Left forelimb (tissue), 1 donor: Measurements from ENCODE around the gene SENP6.
"Not testable (repeated sequence)": the region's sequence is repeated elsewhere in the genome, so short reads cannot be mapped to it uniquely, and the experiment has no call there.

Source experiments
- DNase-seq: peaks from one replicate; pipeline ENCODE4 v3.0.0-alpha.2; 2018; ENCODE audit warnings: low spot score

SENP6 gene

DNA sequence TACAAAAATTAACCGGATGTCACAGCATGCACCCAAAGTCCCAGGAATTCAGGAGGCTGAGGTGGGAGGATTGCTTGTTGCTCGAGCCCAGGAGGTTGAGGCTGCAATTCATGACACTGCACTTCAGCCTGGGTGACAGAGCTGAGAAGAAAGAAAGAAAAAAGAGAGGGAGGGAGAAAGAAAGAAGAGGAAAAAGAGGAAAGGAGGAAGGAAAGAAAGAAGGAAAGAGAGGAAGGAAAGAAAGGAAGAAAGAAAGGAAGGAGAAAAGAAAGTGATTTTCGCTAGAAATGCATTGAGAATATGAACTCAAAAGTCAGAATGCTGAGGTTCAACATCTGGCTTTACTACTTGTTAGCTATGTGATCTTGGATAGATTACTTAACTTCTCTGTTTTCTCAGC, 6.6 kb downstream of the SENP6 start:
- DNase-seq, result no peak

DNA sequence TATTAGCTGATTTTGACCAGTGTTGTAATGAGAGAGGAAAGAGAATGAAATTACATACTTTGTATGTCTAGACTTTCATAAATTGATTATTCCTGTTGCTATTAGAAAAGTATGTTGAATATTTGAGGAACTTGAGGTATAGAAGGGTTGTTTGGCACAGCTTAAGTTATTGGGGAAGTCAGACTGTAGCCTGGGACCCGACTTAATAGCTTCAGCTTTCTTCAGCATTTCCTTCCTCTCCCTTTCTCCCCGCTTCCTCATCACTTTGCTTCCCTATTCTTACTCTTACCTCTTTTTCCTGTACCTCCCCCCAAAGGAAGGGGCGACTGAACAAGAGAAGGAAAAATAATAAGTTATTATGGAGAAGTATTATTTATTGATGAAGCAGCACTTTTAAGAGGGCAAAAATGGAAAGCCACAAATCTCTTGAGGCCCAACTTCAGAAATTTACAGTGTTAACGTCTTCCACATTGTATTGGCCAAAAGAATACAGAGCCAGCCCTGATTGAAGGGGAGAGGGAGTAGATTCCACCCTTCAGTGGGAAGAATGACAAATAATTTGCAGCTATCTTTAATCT, 7.4 kb downstream of the SENP6 start:
- no peak for DNase-seq

DNA sequence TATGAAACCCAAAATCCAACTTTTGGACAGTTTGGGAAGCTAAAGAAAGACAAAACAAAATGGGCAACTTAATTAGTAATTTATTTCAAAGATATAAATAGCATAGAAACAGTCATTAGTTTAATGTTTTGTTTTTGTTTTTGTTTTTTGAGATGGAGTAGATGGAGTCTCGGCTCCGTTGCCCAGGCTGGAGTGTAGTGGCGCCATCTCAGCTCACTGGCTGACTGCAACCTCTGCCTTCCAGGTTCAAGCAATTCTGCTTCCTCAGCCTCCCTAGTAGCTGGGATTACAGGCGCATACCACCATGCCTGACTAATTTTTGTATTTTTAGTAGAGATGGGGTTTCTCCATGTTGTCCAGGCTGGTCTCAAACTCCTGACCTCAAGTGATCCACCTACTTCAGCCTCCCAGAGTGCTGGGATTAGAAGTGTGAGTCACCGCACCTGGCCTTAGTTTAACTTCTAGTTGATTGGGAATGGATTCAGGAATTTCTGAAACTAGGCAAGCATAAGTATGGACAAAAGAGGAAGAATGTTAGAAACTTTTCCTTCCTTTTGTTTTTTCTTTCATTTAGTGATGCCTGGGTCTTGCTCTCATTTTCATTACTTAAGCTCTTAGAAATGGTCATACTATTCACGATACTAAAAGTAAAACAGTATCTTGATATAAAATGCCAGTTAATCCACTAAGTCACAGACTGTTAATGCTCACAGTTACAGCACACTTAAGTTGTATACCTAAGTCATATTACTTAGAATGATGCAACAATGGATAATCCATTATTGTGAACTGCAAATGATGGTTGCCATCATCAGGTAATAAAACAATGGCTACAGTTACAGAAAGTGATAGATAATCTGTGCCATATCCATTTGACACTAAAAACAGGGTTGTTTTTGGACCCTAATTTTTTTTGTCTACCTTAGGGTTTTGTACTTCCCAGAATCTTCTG, 8.2 kb downstream of the SENP6 start:
- DNase-seq, result no peak

DNA sequence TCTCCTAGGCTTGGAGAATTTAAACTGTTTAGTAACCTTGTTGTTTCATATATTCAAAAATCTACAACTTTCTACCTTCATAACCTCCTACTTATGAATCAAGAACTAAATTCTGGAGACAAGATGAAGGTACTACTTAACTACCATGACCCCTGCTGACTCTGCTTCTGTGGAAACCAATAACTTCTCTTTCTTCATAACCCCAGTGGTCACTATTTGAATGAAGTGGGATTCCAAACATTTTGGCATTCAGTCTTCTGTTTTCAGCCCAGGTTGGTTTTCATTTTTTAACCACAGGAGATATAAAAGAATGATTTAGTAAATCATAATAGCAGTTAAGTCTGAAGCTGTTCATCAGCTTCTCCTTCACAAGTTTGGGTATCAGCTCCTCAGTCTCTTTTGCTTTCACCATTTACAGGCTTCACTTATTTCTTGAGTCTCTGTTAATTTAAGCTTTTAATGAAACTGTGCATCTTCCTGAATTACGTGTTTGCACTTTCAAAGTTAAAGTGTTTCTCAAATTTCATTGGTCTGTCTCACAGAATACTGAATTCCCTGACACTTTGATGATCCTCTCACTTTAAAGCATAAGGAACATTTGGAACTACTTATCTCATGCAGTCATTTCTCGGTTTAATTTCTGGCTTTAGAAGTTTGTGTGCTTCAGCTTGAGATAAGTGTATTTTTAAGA, 9.5 kb downstream of the SENP6 start:
- no peak for DNase-seq

DNA sequence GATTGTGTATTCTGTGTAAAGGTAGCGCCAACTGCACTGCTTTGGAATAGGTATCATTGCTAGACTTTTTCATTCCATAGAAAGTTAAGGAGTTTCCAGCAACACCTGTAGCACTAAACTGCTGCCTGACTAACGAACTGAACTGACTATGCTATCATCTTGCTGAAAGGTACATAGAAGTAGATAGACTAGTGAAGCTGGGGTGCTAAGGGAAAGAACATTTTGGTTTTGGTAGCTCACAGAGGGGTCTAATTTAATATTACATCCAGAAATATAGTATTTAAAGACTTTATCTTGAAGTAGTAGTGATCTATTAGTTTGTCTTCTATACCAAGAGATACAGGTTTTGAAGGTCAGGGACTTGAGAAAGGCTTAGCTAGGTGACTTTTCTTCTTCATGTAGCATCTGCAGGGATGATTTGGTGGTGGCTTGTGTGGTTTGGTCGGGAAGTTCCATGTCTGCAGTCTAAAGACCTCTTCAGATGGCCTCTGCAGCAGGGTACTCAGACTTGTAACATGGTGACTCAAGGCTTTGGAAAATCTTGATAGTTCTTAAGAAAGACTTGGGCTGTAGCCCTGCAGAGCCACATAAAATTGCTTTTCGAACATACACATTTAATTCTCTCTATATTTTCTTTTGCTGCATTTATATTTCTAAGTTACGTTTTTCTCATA, 10.2 kb downstream of the SENP6 start:
- no peak for DNase-seq

DNA sequence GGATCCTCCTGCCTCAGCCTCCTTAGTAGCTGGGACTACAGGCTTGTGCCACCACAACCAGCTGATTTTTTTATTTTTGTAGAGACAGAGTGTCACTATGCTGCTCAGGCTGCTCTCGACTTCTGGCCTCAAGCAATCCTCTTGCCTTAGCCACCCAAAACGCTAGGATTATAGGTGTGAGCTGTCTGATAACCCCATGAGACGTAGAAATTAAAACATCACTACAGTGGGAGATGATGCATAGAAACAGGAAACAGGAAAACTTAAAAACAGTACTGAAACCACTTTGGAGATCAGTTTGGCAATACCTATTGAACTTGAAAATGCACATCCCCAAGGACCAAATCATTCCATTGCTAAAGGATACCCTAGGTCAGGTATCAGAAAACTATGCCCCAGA, 10.8 kb downstream of the SENP6 start:
- no peak for DNase-seq

DNA sequence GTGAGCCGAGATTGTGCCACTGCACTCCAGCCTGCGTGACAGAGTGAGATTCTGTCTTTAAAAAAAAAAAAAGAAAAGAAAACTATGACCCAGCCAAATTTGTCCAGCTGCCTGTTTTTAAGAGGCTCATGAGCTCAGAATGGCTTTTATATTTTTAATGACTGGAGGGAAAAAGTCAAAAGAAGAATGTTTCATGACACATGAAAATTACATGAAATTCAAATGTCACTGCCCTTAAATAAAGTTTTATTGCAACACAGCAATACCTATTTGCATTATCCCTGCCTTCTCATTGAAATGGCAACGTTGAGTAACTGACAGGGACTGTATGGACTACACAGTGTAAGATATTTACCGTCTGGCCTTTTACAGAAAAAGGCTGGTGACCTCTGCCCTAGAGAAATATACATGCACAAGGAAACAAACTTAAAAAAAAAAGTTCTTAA, 11.4 kb downstream of the SENP6 start:
- no peak for DNase-seq

DNA sequence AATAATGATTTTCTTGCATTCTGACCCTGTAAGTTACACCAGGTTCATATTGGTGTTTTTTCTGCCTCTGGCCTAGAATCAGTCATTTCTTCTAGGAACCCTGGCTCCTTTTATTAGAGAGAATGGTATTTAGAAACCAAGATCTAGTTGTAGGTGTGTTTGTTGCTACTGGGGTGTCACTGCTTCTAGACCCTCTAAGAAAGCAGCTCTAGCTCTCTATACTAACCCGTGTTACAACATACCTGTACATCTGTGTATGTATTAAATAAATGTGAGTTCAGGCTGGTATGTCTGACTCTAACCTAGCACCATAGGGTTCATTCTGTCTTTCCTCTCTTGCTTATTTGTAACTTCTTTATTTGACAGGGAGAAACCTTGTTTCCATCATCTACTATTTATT, 16.8 kb downstream of the SENP6 start:
- DNase-seq, result no peak

DNA sequence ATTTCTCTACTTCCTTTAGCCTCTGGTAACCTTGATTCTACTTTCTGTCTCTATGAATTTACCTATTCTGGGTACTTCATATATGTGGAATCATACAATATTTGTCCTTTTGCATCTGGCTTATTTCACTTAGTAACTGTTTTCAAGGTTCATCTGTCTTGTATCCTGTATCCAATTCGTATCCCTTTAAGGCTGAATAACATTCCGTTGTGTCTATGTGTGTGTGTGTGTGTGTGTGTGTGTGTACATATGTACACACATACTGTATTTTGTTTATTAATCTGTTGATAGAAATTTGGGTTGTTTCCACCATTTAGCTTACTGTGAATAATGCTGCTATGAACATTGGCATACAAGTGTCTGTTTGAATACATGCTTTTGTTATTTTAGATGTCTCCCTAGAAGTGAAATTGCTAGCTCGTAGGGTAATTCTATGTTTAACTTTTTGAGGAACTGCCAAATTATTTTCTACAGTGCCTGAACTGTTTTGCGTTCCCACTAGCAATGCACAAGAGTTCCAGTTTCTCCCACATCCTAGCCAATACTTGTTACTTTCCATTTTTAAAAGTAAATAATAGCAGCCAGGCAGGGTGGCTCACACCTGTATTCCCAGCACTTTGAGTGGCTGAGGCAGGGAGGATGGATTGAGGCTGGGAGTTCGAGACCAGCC, 17.7 kb downstream of the SENP6 start:
- no peak for DNase-seq

DNA sequence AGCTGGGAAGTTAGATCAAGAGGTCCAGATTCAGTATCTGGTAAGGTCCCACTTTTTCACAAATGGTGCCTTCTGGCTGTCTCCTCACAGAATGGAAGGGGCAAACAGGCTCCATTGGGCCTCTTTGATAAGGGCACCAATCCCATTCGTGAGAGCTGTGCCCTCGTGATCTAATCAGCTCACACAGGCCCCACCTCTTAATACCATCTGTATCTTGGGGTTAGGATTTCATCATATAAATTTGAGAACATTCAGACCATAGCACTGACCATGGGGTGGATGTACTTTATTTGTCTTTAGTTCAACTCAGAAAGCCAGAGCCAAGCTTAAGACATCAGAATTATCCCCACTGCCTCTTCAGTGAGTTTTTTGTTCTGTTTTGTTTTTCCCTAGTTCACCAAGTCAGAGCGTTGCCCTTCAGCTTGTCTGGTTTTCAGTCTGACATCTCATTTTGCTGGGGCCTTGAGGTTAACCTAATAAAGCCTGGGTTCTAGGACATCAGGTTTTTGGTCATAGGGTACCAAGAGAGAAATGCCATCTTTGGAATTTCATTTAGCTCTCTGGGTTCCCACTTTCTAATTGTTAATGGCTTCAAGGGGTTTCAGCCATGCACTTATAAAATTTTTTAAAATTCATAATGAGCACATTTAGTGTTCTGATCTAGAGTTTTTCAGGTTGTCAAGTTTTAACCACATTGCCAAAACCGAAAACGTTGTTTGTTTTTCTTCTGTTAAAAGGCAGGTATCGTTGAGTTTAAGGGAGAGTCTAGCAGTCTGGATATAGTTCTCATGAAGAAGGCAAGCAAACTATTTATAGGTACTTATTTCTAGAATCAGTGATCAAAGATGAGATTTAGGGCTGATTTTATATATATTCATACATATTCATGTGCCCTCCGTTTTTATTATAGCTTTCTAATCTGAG, 19.0 kb downstream of the SENP6 start:
- no peak for DNase-seq

DNA sequence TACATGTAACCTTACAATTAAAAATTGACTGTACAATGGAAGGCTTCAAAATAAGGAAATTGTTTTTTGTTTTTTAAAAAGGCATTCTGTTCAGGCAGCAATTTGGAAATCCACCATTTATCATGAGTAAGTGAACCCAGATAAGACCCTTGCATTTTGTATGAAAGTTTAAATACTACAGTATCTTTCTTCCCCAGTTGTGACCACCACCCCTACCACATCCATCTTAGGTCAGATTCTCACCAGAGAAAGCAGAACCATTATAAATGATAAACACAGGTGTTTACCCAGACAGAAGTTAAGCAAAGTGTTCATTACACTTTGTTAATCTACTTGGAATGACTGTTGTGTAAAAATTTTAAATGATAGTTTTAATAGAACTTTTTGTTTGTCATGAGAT, 20.2 kb downstream of the SENP6 start:
- no peak for DNase-seq

DNA sequence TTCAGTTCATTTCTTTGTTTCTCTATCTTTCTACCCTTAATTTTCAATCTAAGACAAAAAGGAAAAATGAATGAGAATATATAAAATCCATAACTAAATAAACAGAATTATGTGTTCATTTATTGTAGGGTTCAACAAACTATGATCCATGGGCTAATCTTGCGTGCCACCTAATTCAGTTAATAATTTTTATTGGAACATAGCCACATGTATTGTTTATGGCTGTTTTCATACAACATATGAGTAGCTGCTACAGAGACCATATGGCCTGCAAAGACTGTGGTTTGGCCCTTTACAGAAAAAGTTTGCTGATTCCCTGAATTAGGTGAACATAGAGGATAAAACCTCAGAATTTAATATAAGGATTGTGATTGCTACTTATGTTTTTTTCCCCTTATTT, 21.8 kb downstream of the SENP6 start:
- DNase-seq, result no peak

DNA sequence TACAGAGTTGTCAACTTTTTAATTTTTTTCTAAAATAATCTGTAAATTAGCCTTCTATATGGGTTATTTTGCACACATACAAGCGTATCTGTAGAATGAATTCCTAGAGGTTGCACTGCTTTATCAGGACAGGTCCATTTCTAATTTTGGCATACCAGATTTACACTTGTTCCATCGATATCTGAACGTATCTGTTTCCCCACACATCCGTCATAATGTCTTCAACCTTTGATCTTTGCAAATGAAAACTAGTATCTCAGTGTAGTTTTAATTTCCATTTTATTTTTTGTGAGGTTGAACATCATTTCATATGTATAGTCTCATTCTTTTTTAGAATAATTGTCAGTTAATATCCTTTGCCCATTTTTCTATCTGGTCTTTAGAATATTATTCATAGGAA, 22.7 kb downstream of the SENP6 start:
- DNase-seq, result no peak

DNA sequence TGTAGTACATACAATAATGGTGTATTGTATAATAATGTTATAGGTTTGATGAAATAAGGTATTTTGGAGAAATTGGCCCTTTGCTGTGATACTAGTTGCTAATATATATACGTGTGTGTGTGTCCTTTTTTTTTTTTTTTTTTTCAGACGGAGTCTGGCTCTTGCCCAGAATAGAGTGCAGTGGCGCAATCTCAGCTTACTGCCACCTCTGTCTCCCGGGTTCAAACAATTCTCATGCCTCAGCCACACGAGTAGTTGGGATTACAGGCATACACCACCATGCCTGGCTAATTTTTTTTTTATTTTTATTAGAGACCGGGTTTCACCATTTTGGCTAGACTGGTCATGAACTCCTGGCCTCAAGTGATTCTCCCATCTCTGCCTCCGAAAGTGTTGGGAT, 23.3 kb downstream of the SENP6 start:
- no peak for DNase-seq

DNA sequence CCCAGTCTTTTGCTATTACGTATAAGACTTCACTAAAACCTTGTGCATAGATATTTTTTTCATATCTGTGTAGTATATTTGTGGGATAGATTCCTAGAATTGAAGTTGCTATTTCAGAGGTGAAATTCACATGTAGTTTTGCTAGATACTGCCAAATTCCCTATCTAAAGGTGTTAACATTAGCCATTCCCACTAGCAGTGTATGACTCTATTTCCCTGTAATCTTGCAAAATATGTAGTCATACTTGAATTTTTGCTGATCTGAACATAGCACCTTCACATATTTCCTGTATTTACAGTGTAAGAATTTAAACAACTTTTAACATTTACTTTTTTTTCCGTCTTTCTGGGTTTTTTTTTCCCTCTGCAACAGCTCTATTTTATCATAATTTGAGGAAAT, 24.9 kb downstream of the SENP6 start:
- no peak for DNase-seq

DNA sequence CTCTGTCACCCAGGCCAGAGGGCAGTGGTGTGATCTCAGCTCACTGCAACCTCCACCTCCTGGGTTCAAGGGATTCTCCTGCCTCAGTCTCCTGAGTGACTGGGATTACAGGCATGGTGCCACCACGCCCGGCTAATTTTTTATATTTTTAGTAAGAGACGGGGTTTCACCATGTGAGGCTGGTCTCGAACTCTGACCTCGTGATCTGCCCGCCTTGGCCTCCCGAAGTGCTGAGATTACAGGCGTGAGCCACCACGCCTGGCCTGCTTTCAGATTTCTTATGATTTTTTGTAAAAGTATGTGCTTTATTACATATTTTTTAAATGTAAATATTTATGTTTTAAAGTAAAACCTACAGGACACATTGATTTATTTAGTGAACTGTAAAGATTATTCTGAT, 26.0 kb downstream of the SENP6 start:
- not testable (repeated sequence) for DNase-seq

DNA sequence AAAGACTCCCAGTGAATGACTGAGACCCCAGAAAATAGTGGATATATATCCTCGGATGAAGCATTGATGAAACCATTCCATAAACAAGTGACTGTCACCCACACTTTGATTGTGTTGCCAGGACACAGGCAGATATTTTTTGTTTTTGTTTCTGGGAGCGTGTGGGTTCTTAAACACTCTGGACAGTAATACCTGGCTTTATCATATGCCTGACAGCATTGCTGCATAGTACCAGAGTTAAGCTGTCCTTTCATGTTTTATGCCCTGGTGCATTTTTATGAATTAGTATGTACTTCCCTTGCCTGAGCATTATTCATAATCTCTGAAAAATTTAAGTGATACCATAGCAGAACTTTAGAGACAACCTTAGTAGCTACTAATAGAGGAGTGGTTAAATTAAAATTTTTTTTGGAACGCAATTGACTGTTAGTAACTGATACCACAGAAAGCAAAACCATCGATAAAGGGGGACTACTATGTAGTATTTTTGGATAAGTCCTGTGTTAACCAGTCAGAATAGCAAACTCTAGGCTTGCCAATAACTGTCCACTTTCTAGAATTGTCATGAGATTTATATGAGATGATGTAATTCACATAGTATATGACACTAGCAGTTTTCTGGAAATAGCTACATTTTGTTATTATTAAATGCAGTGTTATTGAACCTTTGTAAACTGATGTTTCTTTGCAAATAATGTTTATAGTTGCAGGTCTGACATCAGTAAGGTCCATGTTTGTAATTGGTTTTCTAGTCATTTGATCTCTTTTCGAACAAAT, 30.4 kb downstream of the SENP6 start:
- no peak for DNase-seq

DNA sequence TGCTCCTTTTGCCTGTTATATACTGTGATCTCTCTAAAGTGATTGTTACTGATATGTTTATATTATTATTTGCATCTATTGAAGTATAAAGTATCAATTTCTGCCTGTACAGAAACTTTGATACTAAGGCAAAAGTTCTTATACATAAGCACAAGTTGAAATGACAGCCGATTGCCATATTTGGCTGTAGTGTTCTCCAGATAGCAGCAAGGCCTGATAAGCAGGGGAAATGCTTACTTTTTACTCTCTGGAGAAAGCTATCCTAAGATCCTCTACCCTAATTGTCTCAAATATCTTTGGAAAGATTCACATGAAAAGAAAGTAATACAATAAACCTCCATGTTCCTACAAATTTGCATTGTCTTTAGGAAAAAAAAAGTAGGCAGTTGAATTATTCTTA, 31.4 kb downstream of the SENP6 start:
- DNase-seq, result no peak

DNA sequence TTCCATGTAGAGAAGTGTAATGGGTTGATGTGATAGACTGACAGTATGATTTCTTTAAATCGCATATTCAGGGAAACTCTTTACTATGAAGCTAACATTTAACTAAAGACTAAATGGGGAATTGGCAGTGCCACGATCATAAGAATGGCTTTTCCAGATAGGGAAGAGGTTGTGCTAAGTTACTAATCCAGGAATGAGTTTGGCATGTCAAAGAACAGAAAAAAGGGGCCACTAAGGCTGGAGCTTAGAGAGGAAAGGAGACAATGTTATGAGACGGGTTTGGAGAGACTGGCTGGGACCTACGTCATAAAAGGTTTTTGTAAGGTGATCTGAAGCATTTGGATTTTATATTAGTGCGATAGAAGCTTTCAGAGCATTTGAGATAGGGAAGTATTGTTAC, 40.6 kb downstream of the SENP6 start:
- DNase-seq, result no peak

DNA sequence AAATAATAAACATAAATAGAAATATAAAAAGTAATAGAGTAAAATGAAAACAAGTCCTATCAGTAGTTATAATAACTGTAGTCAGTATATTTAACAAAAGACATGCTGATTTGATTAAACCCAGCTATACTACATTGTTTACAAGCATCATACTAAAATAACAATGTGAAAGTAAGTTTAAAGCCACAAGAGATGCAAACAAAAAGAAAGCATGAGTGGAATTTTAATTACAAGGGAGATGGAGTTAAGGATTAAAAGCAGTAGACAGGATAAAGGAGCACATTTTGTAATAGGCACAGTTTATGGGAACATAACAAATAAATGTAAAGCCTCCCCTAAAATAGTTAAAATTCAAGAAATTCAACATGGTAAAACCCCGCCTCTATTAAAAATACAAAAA, 41.5 kb downstream of the SENP6 start:
- DNase-seq, result no peak
